ENCODE data around the gene OCRL. TPM values are rescaled to one million over a fixed set of nuclear protein-coding genes. Genes with fewer than 3 reads are reported as not detected.

The OCRL gene
- total RNA-seq, 4 donors from 2014 or later = 13.2 to 18.0 (median 15.9) TPM

DNA sequence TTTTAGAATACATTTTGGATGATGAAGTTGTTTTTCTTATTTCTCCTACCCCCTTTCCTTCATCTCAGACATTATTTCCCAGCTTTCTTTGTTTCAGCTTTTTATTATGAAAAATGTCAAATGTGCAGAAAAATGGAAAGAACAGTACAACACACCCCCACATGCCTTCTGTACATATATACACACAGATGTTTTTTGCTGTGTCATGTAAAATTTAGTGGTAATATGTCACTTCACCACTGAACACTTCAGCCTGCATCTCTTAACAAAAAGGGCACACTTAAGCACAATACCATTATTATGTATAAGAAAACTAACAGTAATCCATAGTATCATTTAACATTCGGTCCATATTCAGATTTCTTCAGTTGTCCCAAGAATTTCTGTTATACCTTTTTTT is 37.8 kb downstream of the OCRL start:
- H3K4me3 ChIP-seq (ENCODE audit: low read depth, poor library complexity, severe bottlenecking) = no peak overlapping the region
- DNase-seq (ENCODE audit: low spot score in 2 of 2) = no peak
- TF ChIP-seq, protein P1, sequence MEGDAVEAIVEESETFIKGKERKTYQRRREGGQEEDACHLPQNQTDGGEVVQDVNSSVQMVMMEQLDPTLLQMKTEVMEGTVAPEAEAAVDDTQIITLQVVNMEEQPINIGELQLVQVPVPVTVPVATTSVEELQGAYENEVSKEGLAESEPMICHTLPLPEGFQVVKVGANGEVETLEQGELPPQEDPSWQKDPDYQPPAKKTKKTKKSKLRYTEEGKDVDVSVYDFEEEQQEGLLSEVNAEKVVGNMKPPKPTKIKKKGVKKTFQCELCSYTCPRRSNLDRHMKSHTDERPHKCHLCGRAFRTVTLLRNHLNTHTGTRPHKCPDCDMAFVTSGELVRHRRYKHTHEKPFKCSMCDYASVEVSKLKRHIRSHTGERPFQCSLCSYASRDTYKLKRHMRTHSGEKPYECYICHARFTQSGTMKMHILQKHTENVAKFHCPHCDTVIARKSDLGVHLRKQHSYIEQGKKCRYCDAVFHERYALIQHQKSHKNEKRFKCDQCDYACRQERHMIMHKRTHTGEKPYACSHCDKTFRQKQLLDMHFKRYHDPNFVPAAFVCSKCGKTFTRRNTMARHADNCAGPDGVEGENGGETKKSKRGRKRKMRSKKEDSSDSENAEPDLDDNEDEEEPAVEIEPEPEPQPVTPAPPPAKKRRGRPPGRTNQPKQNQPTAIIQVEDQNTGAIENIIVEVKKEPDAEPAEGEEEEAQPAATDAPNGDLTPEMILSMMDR (IDR thresholded peaks at IDR 0.05) = no peak
- TF ChIP-seq POLR2A (IDR thresholded peaks at IDR 0.05) = no peak
- whole genome bisulfite sequencing, 2 donors = 88 to 95% methylated on average over 1 of the region's 1 CpG
- intact Hi-C loops (cut with DNase I; ENCODE audit: low total_unique reads) = no loop called here

DNA sequence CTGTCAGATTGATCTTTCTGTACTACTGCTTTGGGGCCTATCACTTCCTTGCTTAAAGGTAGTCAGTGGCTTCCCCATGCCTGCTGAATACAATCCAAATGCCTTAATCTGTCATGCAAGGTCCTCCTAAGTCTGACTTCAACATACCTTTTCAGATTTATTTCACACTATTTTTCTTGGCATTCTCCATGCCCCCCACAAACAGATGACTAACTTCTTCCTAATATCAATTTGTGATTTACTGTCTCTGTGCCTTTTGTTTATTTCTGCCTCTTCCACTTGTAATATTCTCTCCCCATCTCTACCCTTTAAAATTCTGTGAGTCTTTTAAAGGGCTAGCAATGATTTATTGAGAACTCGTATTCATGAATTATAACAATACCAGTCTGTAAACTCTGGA is 41.8 kb downstream of the OCRL start:
- intact Hi-C loops (cut with DNase I; ENCODE audit: low total_unique reads) = no loop called here
- no peak for TF ChIP-seq POLR2A (IDR thresholded peaks at IDR 0.05)
- DNase-seq (ENCODE audit: low spot score in 2 of 2) = no peak
- H3K4me3 ChIP-seq (ENCODE audit: low read depth, poor library complexity, severe bottlenecking) = no peak overlapping the region
- 79% methylated on average over 1 of the region's 1 CpG for WGBS, 2 donors

DNA sequence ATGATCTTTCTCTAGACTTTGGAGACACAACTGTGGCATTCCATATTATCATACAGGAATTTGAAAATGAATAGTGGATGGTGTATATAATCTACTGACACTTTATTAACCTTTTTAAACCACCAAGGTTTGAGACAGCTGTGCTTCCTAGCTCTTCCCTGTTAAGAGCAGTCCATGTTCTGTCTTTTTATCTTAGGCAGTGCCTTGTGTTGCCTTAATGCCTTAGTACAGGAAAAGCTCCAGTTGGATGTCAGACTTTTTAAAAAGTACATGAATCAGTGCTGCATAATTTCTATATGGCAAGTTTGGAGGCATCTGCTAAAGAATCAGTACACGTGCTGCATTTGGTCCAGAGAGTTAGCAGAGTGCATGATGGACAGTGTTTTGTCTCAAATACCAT is 45.1 kb downstream of the OCRL start:
- TF ChIP-seq POLR2A (IDR thresholded peaks at IDR 0.05) = no peak
- TF ChIP-seq, protein P1 (IDR thresholded peaks at IDR 0.05) = no peak
- WGBS, 2 donors = 39 to 70% methylated on average over 1 of the region's 1 CpG
- DNase-seq (ENCODE audit: low spot score in 2 of 2) = no peak
- H3K4me3 ChIP-seq (ENCODE audit: low read depth, poor library complexity, severe bottlenecking) = no peak overlapping the region
- intact Hi-C loops (cut with DNase I; ENCODE audit: low total_unique reads) = no loop called here

DNA sequence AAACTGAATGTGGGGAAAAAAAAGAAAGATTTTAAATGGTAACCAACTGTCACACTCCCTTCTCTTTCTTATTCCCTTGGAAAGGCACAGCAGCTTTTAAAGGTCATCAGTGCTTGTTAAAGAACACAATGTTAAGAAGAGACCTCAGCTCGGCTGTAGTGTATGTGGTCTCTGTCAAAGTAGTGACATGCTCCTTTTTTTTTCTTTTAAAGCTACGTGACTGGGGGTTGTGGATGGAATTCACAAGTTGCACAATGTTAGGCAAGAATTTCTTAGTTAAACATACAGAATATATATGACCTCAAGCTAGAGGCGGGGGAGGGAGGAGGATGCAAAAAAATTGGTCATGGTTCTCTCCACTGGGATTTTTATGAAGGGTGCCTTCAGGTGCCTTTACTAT is 45.6 kb downstream of the OCRL start:
- no peak for DNase-seq (ENCODE audit: low spot score in 2 of 2)
- intact Hi-C loops (cut with DNase I; ENCODE audit: low total_unique reads) = no loop called here
- H3K4me3 ChIP-seq (ENCODE audit: low read depth, poor library complexity, severe bottlenecking) = no peak overlapping the region
- TF ChIP-seq, protein P1 (IDR thresholded peaks at IDR 0.05) = no peak
- no peak for TF ChIP-seq POLR2A (IDR thresholded peaks at IDR 0.05)
- 72 to 77% methylated on average over 3 of the region's 3 CpGs for WGBS, 2 donors

DNA sequence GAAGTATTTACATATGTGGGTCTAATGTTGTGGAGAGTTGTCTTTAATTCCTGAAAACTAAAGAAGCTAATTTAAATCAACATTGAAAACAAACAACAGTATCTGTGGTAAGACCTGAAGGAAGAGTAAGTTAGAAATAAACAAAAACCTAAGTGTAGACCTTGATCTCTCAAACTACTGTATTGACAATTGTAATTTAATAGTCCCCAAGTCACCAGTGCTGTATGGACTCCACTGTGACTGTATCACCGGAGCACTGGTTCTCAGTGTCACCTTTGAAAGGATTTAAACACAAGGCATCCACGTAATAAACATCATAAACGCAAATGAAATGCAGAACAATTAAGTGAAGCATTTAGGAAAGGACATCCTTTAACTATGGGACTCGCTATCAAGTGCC is 46.4 kb downstream of the OCRL start:
- H3K4me3 ChIP-seq (ENCODE audit: low read depth, poor library complexity, severe bottlenecking) = no peak overlapping the region
- WGBS, 2 donors = 84 to 94% methylated on average over 4 of the region's 4 CpGs
- intact Hi-C loops (cut with DNase I; ENCODE audit: low total_unique reads) = no loop called here
- TF ChIP-seq POLR2A (IDR thresholded peaks at IDR 0.05) = no peak
- TF ChIP-seq, protein P1 (IDR thresholded peaks at IDR 0.05) = no peak
- no peak for DNase-seq (ENCODE audit: low spot score in 2 of 2)

DNA sequence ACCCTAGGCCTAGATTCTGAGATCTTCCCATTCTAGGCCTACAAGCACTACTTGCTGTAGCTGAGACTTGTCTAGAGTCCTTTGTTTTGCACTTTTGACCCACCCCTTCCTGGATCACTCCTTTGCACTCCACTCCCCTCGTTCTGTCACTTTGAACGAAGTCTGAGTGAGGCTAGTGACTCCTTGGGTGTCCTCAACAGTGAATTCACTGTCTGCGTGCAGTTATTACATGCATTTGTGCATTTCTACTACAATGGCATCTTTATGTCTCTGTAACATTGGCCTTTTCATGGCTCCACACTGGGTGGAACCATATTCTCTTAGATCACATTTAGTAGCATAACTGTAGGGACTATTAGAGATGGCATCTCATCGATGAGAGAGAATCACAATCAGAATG is 50.5 kb downstream of the OCRL start:
- no peak for DNase-seq (ENCODE audit: low spot score in 2 of 2)
- TF ChIP-seq POLR2A (IDR thresholded peaks at IDR 0.05) = no peak
- TF ChIP-seq, protein P1 (IDR thresholded peaks at IDR 0.05) = no peak
- 69 to 95% methylated on average over 4 of the region's 4 CpGs for WGBS, 2 donors
- intact Hi-C loops (cut with DNase I; ENCODE audit: low total_unique reads) = no loop called here
- no peak overlapping the region for H3K4me3 ChIP-seq (ENCODE audit: low read depth, poor library complexity, severe bottlenecking)

Measured in lower leg skin (tissue), 4 donors.